ENCODE results near the gene OR2T29.
"Not testable (repeated sequence)": the region's sequence is repeated elsewhere in the genome, so short reads cannot be mapped to it uniquely, and the experiment has no call there.

The OR2T29 gene

GRCh38 chr1:248569049-248569448 is 6.5 kb upstream of the OR2T29 start:
- not testable (repeated sequence) for H3K4me1 ChIP-seq (ENCODE audit: low read length); H3K4me2 ChIP-seq (ENCODE audit: low read depth, low read length); H3F3A ChIP-seq (ENCODE audit: insufficient read depth, low read length); H3K9ac ChIP-seq (ENCODE audit: low read length); H3K36me3 ChIP-seq (replicated peaks; ENCODE audit: insufficient read depth, low read length); H4K20me1 ChIP-seq (ENCODE audit: insufficient read depth, low read length); H3K9me3 ChIP-seq (replicated peaks; ENCODE audit: insufficient read depth, low read length); H2AFZ ChIP-seq (ENCODE audit: low read length); H3K4me3 ChIP-seq (ENCODE audit: low read length); H3K27ac ChIP-seq (ENCODE audit: low read length); H3K79me2 ChIP-seq (ENCODE audit: low read length); H3K27me3 ChIP-seq (replicated peaks; ENCODE audit: insufficient read depth, low read length); H3K9me2 ChIP-seq (replicated peaks; ENCODE audit: insufficient read depth, low read length); DNase-seq

GRCh38 chr1:248565530-248566373 is 3.2 kb upstream of the OR2T29 start:
- H2AFZ ChIP-seq (ENCODE audit: low read length); H4K20me1 ChIP-seq (ENCODE audit: insufficient read depth, low read length); DNase-seq; H3K36me3 ChIP-seq (replicated peaks; ENCODE audit: insufficient read depth, low read length); H3K27ac ChIP-seq (ENCODE audit: low read length); H3K9ac ChIP-seq (ENCODE audit: low read length); H3K27me3 ChIP-seq (replicated peaks; ENCODE audit: insufficient read depth, low read length); H3K4me2 ChIP-seq (ENCODE audit: low read depth, low read length); H3F3A ChIP-seq (ENCODE audit: insufficient read depth, low read length); H3K79me2 ChIP-seq (ENCODE audit: low read length); H3K9me2 ChIP-seq (replicated peaks; ENCODE audit: insufficient read depth, low read length); H3K9me3 ChIP-seq (replicated peaks; ENCODE audit: insufficient read depth, low read length); H3K4me3 ChIP-seq (ENCODE audit: low read length); H3K4me1 ChIP-seq (ENCODE audit: low read length): not testable (repeated sequence)

DNA sequence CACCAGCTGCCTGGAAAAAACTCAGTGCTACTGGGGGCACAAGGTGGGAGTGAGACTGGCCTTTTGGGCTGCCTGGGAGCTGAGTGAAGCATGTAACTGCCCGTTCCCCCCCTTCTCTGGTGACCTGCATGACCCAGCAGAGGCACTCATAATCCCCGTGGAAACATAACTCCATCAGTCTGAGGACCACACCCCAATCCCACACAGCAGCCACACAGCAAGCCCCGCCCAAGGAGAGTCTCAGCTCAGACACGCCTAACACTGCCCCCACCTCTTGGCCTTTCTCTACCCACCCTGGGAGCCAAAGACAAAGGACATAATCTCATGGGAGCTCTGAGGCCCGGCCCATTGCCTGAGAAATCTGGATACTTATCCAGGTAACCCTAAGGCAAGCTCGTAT is 11.5 kb downstream of the OR2T29 start:
- H2AFZ ChIP-seq (ENCODE audit: low read length); H3K4me2 ChIP-seq (ENCODE audit: low read depth, low read length); H3K27me3 ChIP-seq (replicated peaks; ENCODE audit: insufficient read depth, low read length); H3K9me2 ChIP-seq (replicated peaks; ENCODE audit: insufficient read depth, low read length); H3K9me3 ChIP-seq (replicated peaks; ENCODE audit: insufficient read depth, low read length); H3K27ac ChIP-seq (ENCODE audit: low read length); H3K4me1 ChIP-seq (ENCODE audit: low read length); H3K36me3 ChIP-seq (replicated peaks; ENCODE audit: insufficient read depth, low read length); H3K9ac ChIP-seq (ENCODE audit: low read length); H3K4me3 ChIP-seq (ENCODE audit: low read length); H3F3A ChIP-seq (ENCODE audit: insufficient read depth, low read length); H4K20me1 ChIP-seq (ENCODE audit: insufficient read depth, low read length); DNase-seq; H3K79me2 ChIP-seq (ENCODE audit: low read length): not testable (repeated sequence)

GRCh38 chr1:248547383-248547782 is 15.2 kb downstream of the OR2T29 start:
- not testable (repeated sequence) for H3K9me2 ChIP-seq (replicated peaks; ENCODE audit: insufficient read depth, low read length); H3K4me2 ChIP-seq (ENCODE audit: low read depth, low read length); H3K79me2 ChIP-seq (ENCODE audit: low read length); H3K9me3 ChIP-seq (replicated peaks; ENCODE audit: insufficient read depth, low read length); H3K27me3 ChIP-seq (replicated peaks; ENCODE audit: insufficient read depth, low read length); DNase-seq; H3K9ac ChIP-seq (ENCODE audit: low read length); H4K20me1 ChIP-seq (ENCODE audit: insufficient read depth, low read length); H3K36me3 ChIP-seq (replicated peaks; ENCODE audit: insufficient read depth, low read length); H2AFZ ChIP-seq (ENCODE audit: low read length); H3K4me3 ChIP-seq (ENCODE audit: low read length); H3F3A ChIP-seq (ENCODE audit: insufficient read depth, low read length); H3K27ac ChIP-seq (ENCODE audit: low read length); H3K4me1 ChIP-seq (ENCODE audit: low read length)

GRCh38 chr1:248537449-248537848 is 25.1 kb downstream of the OR2T29 start:
- not testable (repeated sequence) for H3K4me2 ChIP-seq (ENCODE audit: low read depth, low read length); H3K9ac ChIP-seq (ENCODE audit: low read length); H3K27me3 ChIP-seq (replicated peaks; ENCODE audit: insufficient read depth, low read length); H3K4me3 ChIP-seq (ENCODE audit: low read length); H2AFZ ChIP-seq (ENCODE audit: low read length); H3K9me2 ChIP-seq (replicated peaks; ENCODE audit: insufficient read depth, low read length); H3K4me1 ChIP-seq (ENCODE audit: low read length); H3K9me3 ChIP-seq (replicated peaks; ENCODE audit: insufficient read depth, low read length); H3K36me3 ChIP-seq (replicated peaks; ENCODE audit: insufficient read depth, low read length); H4K20me1 ChIP-seq (ENCODE audit: insufficient read depth, low read length); H3K79me2 ChIP-seq (ENCODE audit: low read length); H3F3A ChIP-seq (ENCODE audit: insufficient read depth, low read length); H3K27ac ChIP-seq (ENCODE audit: low read length); DNase-seq

GRCh38 chr1:248521856-248522255 is 40.7 kb downstream of the OR2T29 start:
- Histone ChIP-seq H3F3A (ENCODE audit: insufficient read depth, low read length) (no peaks in the 10 kb centered on the region), H3K27me3 (replicated peaks; ENCODE audit: insufficient read depth, low read length) (no peaks in the 10 kb centered on the region), H3K79me2 (ENCODE audit: low read length) (no peaks in the 10 kb centered on the region), H2AFZ (ENCODE audit: low read length) (no peak overlapping the region), H3K9me3 (replicated peaks; ENCODE audit: insufficient read depth, low read length) (no peaks in the 10 kb centered on the region), H3K36me3 (replicated peaks; ENCODE audit: insufficient read depth, low read length) (no peaks in the 10 kb centered on the region), H3K27ac (ENCODE audit: low read length) (no peak overlapping the region), H3K4me2 (ENCODE audit: low read depth, low read length) (no peak overlapping the region), H4K20me1 (ENCODE audit: insufficient read depth, low read length) (no peaks in the 10 kb centered on the region), H3K4me3 (ENCODE audit: low read length) (no peak overlapping the region), H3K4me1 (ENCODE audit: low read length) (no peaks in the 10 kb centered on the region), H3K9ac (ENCODE audit: low read length) (no peak overlapping the region), H3K9me2 (replicated peaks; ENCODE audit: insufficient read depth, low read length) (no peaks in the 10 kb centered on the region)
- no peak for DNase-seq
- TF ChIP-seq EZH2phosphoT487 (IDR thresholded peaks at IDR 0.05; ENCODE audit: low read length) (no peak), EZH2 (optimal IDR thresholded peaks at IDR 0.05; ENCODE audit: low read depth, low read length) (no peak)
- TF ChIP-seq, protein P1, sequence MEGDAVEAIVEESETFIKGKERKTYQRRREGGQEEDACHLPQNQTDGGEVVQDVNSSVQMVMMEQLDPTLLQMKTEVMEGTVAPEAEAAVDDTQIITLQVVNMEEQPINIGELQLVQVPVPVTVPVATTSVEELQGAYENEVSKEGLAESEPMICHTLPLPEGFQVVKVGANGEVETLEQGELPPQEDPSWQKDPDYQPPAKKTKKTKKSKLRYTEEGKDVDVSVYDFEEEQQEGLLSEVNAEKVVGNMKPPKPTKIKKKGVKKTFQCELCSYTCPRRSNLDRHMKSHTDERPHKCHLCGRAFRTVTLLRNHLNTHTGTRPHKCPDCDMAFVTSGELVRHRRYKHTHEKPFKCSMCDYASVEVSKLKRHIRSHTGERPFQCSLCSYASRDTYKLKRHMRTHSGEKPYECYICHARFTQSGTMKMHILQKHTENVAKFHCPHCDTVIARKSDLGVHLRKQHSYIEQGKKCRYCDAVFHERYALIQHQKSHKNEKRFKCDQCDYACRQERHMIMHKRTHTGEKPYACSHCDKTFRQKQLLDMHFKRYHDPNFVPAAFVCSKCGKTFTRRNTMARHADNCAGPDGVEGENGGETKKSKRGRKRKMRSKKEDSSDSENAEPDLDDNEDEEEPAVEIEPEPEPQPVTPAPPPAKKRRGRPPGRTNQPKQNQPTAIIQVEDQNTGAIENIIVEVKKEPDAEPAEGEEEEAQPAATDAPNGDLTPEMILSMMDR (IDR thresholded peaks at IDR 0.05; ENCODE audit: low read length), result no peak

DNA sequence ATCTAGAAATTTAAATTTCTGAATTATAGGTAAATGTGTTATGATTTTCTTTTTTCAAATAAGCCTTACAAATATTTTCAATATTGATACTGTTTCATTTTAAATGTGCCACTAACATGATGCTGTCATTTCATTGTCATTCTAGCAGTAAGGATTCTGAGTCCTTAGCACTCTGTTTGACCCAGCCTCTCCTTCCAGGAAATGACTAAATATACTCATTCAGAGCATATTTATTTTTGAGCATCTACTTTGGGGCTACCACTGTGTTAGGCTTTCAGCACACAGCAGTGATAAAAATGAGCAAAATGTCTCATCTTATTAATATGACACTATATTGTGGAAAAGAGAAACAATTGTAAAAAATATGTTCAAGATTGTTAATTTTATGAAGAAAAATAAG is 52.4 kb downstream of the OR2T29 start:
- not testable (repeated sequence) for H3K4me2 ChIP-seq (ENCODE audit: low read depth, low read length); H3K27ac ChIP-seq (ENCODE audit: low read length); H3K9me3 ChIP-seq (replicated peaks; ENCODE audit: insufficient read depth, low read length); H3K79me2 ChIP-seq (ENCODE audit: low read length); H3K4me3 ChIP-seq (ENCODE audit: low read length); H3F3A ChIP-seq (ENCODE audit: insufficient read depth, low read length); H4K20me1 ChIP-seq (ENCODE audit: insufficient read depth, low read length); DNase-seq; H2AFZ ChIP-seq (ENCODE audit: low read length); H3K36me3 ChIP-seq (replicated peaks; ENCODE audit: insufficient read depth, low read length); H3K9me2 ChIP-seq (replicated peaks; ENCODE audit: insufficient read depth, low read length); H3K9ac ChIP-seq (ENCODE audit: low read length); H3K27me3 ChIP-seq (replicated peaks; ENCODE audit: insufficient read depth, low read length); H3K4me1 ChIP-seq (ENCODE audit: low read length)

All from MM.1S (cell line).